ENCODE results near the gene ABT1. TPM values are rescaled to one million over a fixed set of nuclear protein-coding genes. Genes with fewer than 3 reads are reported as not detected.
A peak's percentile ranks its signal among the peaks of the same experiment; 100 is the strongest.
"Not testable (repeated sequence)": the region's sequence is repeated elsewhere in the genome, so short reads cannot be mapped to it uniquely, and the experiment has no call there.

The ABT1 gene
- total and polyA plus RNA-seq, 2 of the 8 experiments (the other 6 are each of a cell fraction or from before 2014, with no cell fraction given): 20.5 to 30.7 TPM

DNA sequence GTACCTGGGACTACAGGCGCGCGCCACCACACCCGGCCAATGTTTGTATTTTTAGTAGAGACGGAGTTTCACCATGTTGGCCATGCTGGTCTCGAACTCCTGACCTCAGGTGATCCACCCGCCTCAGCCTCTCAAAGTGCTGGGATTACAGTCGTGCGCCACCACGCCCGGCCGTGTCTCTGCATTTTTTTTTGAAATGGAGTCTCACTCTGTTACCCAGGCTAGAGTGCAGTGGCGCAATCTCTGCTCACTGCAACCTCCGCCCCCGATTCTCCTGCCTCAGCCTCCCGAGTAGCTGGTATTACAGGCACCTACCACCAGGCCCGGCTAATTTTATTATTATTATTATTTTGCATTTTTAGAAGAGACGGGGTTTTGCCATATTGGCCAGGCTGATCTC lies 49.4 kb upstream of the ABT1 start:
- not testable (repeated sequence) for H2BK15ac ChIP-seq (ENCODE audit: low read length); H3K23ac ChIP-seq (ENCODE audit: insufficient read length); H3K4ac ChIP-seq (replicated peaks; ENCODE audit: insufficient read length, low read depth, low read length); H3K79me1 ChIP-seq (ENCODE audit: low read depth, low read length); H3K18ac ChIP-seq (ENCODE audit: extremely low read depth, low read length); H2AK5ac ChIP-seq (ENCODE audit: low read depth, low read length); FAIRE-seq; H4K91ac ChIP-seq (replicated peaks; ENCODE audit: insufficient read length, low read length); H3K4me2 ChIP-seq (ENCODE audit: insufficient read depth in 1 of 2, low read depth in 2 of 2, low read length in 2 of 2); H2BK20ac ChIP-seq (ENCODE audit: low read length); H4K20me1 ChIP-seq (replicated peaks in 1 of 2; ENCODE audit: control insufficient read depth in 1 of 2, insufficient read depth in 2 of 2, low read length in 2 of 2); H3K9ac ChIP-seq (replicated peaks in 1 of 4; ENCODE audit: extremely low read depth in 1 of 4, low read depth in 3 of 4, low read length in 3 of 4); H3K9me3 ChIP-seq (ENCODE audit: insufficient read depth in 2 of 2, low read depth in 1 of 2, low read length in 1 of 2); H3K27me3 ChIP-seq (replicated peaks in 1 of 4; ENCODE audit: control insufficient read depth in 3 of 4, extremely low read depth in 1 of 4, insufficient read depth in 3 of 4, low read length in 3 of 4); H3K14ac ChIP-seq (ENCODE audit: insufficient read length); H3K4me3 ChIP-seq (ENCODE audit: extremely low read depth in 1 of 4, insufficient read depth in 2 of 4, low read depth in 3 of 4, low read length in 4 of 4); H2BK120ac ChIP-seq (replicated peaks; ENCODE audit: low read depth, low read length); H2BK12ac ChIP-seq (ENCODE audit: low read depth, low read length); H3K23me2 ChIP-seq (ENCODE audit: low read depth, low read length); H4K5ac ChIP-seq (ENCODE audit: insufficient read length, low read depth, low read length); H2AFZ ChIP-seq (ENCODE audit: low read length); H3K79me2 ChIP-seq (ENCODE audit: control insufficient read depth in 1 of 2, insufficient read depth in 2 of 2, low read length in 2 of 2); H3K4me1 ChIP-seq (replicated peaks in 1 of 4; ENCODE audit: control insufficient read depth in 3 of 4, insufficient read depth in 4 of 4, low read length in 3 of 4); H3K56ac ChIP-seq (replicated peaks; ENCODE audit: insufficient read length, low read depth, low read length); H2BK5ac ChIP-seq (ENCODE audit: low read depth, low read length); H3K27ac ChIP-seq (ENCODE audit: low read depth, low read length); H4K8ac ChIP-seq (ENCODE audit: extremely low read depth, insufficient read depth, low read length)
- H3K36me3 ChIP-seq (ENCODE audit: control insufficient read depth in 2 of 4, insufficient read depth in 4 of 4, low read length in 3 of 4): peaks cover 0 to 21% (median 9%) of the 10 kb centered on the region in 4 experiments; a peak in 5 of 8 replicates
- DNase-seq (ENCODE audit: low read depth in 1 of 2, low spot score in 2 of 2): peak in 1 of 2 experiments; percentile 31
- ChIA-PET CTCF (ENCODE audit: partially characterized antibody) (interaction anchor here (0.6 to 1.2 kb wide), 2 partner anchors 206 to 208 kb away, joined by 3 read pairs; no protein-coding TSS in a partner anchor), POLR2A (ENCODE audit: partially characterized antibody) (interaction anchor here (1.6 to 2.5 kb wide), 2 partner anchors 10 to 14 kb away, joined by 4 to 15 read pairs; partner anchors contain the start of gene HMGN4)
- 91% methylated on average over 18 of the region's 18 CpGs; no CpG with 5 or more reads in 1 of the 2 experiments for WGBS, 2 experiments (ENCODE audit: extremely low coverage in 1 of 2, insufficient coverage in 1 of 2, insufficient read length in 1 of 2, insufficient replicate concordance in 2 of 2, low coverage in 1 of 2, low lambda C conversion rate in 2 of 2, missing lambda C conversion rate in 1 of 2)
- TF ChIP-seq CEBPB (IDR thresholded peaks at IDR 0.05; ENCODE audit: low read depth, low read length): 0 out of 2 replicates have a peak, but pooled peaks have one; percentile 8
